Measurements from ENCODE around the gene RPAP2.
A peak's percentile ranks its signal among the peaks of the same experiment; 100 is the strongest.
"Not testable (repeated sequence)": the region's sequence is repeated elsewhere in the genome, so short reads cannot be mapped to it uniquely, and the experiment has no call there.

RPAP2 gene
- total RNA-seq, result 5.4 to 22.8 (median 15.5) reads per million in 18 experiments

DNA sequence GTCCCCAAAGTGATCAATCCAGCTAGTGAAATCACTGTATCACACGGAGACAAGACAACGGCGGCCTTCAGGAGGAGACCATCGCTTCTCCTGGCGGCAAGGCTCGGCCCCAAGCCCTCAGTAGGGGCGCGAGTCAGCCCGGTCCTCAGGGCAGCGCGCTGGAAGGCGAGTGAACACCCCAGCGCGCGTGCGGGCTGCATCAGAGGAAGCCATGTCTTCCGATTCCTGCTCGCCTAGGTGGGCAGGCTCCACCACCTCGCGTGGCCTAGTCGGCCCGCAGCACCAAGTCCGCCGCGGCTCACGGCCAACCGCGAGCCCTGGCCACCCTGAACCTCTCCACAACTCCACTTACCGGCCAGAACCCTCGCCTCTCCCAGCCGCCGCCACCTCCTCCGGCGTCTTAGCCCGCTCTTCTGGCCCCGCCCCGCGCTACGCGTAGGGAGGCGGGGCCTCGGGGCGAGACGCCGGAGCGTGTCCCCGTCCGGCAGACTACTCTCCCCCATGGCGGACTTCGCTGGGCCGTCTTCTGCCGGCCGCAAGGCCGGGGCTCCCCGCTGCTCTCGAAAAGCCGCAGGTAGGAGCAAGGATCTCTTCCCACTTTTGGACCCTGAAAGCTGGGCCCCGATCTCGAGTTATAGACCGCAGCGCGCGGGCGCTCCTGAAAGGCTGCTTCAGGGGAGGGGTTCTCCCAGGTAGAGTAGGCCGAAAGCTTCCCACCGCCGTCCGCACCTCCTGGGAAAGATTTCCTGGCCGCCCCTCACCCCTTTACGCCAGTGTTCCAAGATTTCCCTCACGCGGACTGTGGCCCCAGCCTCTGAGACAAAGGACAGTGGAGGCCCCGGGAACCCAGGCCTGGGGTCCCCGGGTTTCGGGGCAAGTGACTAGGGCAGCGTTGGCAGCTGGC is at the start of gene RPAP2, which contains the start of gene GLMN:
Gene RPAP2, plus strand, starts transcription at position 487 of the 904 bp plus-strand sequence. Its CDS starts 15 bp downstream, at position 502.
Gene GLMN, minus strand, starts transcription at position 415 of the 904 bp plus-strand sequence. CDS start 988 bp downstream, outside the sequence.
- DNase-seq, result peak; percentile 84 to 88

DNA sequence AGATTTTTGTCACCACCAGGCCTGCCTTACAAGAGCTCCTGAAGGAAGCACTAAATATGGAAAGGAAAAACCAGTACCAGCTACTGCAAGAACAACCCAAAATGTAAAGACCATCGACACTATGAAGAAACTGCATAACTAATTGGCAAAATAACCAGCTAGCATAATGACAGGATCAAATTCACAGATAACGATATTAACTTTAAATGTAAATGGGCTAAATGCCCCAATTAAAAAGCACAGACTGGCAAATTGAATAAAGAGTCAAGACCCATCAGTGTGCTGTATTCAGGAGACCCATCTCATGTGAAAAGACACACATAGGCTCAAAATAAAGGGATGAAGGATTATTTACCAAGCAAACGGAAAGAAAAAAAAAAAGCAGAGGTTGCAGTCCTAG is 44.1 kb upstream of the RPAP2 start:
- DNase-seq, result not testable (repeated sequence)

DNA sequence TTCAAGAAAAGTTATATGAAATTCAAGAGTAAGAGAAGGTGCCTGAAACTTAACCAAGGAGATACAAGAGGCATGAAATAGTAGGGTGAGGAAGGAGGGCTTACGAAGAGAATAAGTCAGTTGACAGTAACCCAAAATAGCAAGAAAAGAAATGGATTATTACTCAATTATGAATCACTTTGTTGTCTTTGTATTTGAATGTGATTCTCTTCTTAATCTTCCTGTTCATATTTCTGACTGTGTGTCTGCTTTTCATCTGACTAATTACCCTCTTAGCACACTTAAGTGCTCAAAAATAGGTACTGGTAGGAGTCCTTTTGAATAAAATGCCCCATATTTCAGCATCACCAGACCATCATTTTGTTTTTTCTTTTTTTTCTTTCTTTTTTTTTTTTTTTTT is 39.5 kb upstream of the RPAP2 start:
- no peak for DNase-seq

DNA sequence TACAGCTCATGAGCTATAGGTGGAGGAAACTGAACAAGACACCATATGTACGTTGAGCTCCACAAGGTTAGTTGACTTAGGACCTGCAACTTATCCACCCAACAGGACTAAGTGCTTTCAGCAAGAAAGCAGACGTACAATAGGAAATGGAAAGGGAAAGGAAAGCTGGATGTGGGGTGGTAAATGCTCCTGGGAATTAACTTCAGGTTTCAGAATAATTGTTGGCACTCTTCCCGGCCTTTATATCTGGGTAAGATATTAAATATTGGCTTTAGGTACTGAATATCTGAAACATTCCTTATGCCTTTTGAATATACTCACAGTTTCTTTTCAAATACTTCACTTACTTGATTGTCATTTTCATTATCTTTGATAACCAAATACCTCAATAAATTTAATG is 36.3 kb upstream of the RPAP2 start:
- DNase-seq, result no peak

DNA sequence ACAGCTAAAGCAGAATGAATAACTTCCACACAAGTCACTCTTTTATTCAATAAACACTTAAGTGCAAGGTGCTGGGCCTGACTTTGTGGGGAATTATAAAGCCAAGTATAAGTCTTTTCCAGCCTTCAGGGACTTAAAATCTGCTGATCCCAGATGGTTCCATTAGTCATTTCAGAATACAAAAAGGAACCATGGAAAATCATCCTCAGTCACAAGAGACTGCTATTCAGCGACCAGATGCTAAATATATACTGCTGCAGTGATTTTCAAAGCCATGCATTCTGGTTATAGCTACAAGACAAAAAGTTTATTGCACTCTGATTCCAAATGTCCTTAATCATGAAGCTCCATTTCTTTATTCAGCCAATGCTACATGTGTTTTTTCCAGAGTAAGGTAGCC is 25.8 kb upstream of the RPAP2 start:
- no peak for DNase-seq

DNA sequence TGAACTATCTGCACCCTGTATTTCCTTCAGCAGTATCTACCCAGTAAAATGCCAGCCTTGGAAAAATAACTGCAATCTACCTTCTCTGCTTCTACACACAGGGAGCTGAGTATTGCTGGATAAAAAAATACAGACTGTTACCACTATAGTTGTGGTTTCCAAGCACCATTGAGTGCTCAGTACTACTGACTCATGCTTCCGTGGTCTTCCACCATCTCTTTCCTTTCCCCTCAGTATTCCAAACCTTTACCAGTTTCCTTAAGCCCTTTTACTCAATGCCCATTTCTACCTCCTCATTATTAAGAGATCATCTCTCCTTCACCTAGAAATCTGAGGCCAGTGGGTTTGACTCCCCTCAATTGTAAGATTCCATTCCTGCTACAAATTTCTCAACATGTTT is 23.9 kb upstream of the RPAP2 start:
- no peak for DNase-seq

DNA sequence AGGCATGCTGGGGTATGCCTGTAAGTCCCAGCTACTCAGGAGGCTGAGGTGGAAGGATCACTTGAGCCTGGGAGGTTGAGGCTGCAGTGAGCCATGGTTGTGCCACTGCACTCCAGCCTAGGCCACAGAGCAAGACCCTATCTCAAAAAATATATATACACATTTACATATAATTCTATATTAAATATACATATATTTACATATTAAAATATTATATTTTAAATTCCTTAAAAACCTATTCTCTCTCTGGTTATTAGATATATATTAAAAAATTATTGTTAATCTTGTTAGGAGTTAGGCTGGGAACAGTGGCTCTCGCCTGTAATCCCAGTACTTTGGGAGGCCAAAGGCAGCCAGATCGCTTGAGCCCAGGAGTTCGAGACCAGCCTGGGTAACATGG is 22.8 kb upstream of the RPAP2 start:
- no peak for DNase-seq

DNA sequence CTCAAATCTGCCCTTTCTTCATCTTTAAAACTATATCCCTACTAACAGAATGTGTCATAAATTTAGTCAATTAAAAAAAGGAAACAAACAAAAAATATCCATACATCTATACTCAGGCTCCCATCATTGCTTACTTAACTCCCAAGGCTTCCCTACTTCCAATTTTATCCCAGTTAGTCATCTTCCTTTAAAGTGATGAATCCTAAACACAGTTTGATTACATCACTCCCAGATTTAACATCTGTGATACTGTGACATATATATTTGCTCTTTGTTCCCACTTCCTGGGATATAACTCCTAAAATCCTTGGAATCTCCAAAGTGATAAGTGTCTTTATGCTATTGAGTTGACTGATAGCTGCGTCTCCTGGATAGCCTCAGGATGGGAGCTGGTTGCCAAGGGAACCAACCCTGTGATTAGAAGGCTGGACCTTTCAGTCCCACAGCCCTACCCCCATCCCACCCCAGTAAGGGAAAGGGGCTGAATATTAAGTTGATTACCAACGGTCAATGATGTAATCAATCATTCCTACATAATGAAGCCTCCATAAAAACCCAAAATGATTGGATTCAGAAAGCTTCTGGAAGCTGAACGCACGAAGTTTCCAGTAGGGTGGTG is 21.6 kb upstream of the RPAP2 start:
- no peak for DNase-seq

DNA sequence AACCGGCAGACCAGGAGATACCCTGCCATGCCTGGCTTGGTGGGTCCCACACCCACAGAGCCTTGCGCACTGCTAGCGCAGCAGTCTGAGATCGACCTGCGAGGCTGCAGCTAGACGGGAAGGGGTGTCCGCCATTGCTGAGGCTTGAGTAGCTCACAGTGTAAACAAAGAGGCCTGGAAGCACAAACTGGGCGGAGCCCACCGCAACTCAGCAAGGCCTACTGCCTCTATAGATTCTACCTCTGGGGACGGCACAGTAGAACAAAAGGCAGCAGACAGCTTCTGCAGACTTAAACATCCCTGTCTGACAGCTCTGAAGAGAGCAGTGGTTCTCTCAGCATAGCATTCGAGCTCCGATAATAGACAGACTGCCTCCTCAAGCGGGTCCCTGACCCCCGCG is 19.1 kb upstream of the RPAP2 start:
- DNase-seq, result not testable (repeated sequence)

DNA sequence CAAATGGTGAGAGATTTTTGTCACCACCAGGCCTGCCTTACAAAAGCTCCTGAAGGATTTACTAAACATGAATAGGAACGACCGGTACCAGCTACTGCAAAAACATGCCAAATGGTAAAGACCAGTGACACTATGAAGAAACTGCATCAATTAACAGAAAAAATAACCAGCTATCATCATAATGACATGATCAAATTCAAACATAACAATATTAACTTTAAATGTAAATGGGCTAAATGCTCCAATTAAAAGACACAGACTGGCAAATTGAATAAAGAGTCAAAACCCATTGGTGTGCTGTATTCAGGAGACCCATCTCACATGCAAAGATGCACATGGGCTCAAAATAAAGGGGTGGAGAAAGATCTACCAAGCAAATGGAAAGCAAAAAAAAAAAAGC is 17.4 kb upstream of the RPAP2 start:
- DNase-seq, result not testable (repeated sequence)

DNA sequence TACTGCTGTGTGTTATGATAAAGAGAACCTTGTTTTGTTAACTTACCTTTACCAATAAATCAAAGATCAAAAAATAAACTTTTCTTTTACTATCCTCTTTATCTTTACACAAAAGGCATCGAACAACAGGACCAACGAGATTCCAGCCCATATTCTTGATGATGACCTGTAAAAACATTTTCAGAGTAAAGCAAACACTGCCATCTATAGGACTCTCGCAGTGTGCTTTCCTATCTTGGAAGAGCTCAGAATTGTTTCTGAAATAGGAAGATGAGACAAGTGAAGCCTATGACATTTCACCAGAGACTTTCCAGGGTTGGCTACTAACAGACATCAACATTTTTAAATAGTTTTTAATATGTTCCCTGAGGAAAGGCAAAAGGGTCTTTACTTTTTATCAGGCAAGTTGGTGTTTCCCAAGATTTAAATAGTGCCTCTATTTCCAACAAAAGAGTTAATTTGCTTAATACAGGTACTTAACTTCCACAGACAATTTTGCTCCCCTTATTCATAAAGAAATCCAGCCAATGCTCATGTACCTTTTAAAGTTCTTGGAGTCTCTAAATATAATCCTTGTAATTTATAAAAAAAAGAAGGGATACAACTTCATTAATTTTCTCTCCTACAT is 7.4 kb upstream of the RPAP2 start:
- DNase-seq, result peak; percentile 52 to 60

DNA sequence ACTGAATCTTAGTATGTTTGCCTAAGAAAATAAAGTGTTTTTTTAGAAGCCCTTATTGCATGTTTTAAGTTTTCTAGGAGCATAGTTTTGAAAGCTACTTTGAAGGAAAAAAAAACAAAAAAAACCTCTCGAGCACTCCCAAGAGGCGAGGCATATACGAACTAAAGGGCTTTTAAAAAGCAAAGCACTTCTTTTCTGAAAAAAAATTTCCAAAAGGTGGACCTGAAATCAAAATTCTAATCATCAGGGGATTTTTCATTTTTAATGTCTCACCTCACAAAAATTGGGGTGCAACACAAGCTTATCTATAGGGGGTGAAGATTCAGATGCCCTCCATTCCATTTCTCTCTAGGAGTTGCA is 666 bp upstream of the RPAP2 start:
- DNase-seq, result no peak

DNA sequence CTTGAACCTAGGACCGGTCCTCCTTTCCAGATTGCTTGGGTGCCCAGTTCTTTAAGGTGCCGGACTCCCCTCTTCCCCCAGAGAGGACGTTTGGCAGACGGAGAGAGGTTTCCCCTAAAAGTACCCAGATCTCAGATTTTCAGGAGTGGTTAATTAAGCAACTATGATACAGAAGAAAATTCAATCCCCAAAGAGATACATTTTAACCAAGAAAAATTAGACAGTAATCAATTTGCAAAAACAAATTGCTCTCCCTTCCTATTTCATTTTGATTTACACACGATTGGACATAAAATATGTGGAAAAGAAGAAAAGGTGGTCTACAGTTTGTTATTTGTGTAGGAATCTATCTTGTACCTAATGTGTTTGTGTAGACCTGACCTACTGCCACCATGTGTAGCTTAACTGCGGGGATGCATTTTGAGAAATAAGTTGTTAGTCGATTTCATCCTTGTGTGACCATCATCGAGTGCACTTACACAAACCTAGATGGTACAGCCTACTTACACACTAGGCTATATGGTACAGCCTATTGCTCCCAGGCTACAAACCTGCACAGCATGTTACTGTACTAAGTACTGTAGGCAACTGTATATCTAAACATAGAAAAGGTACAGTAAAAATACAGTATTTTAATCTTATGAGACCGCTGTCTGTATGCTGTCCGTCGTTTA is 755 bp downstream of the RPAP2 start:
- no peak for DNase-seq

DNA sequence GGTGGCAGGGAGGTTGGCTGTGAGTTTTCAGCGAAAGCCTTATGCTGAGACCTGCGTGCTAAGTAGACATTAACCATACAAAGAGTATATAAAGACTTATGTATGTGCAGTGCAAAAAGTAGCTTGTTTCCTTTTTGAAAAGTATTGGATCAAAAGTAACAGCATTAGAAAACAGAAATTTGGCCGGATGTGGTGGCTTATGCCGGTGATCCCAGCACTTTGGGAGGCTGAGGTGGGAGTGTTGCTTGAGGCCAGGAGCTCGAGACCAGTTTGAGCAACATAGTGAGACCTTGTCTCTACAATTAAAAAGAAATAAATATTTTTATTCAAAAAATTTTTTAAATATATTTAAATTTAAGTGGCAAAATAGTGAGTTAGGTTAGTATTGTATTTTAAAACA is 2.2 kb downstream of the RPAP2 start:
- no peak for DNase-seq

DNA sequence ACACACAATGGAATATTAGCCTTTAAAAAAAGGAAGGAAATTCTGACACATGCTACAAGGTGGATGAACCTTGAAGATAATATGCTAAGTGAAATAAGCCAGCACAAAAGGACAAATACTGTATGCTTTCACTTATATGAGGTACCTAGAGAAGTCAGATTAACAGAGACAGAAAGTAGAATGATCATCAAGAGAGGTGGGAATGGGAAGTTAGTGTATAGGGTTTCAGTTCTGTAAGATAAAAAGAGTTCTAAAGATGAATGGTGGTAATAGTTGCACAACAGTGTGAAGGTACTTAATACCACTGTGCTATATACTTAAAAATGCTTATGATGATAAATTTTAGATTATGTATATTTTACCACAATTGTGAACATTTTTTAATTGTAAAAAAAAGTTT is 7.2 kb downstream of the RPAP2 start:
- no peak for DNase-seq

DNA sequence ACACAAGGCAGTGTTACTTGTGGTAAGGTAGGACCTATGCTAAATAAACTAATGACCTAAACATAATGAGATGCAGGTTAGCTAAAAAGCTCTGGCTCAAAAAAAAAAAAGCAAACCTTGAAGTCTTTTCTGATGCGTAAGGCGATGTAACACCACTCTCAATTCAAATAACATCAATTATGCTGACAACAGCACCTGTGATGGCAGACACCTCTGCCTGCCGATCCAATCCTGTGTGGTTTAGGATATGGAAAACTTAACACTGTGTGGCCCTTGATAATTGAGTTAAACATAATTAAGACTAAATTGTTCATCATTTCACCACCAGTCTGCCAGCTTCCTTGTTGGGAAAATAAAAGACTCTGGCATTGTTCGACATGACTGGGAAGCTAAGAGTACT is 9.1 kb downstream of the RPAP2 start:
- no peak for DNase-seq

DNA sequence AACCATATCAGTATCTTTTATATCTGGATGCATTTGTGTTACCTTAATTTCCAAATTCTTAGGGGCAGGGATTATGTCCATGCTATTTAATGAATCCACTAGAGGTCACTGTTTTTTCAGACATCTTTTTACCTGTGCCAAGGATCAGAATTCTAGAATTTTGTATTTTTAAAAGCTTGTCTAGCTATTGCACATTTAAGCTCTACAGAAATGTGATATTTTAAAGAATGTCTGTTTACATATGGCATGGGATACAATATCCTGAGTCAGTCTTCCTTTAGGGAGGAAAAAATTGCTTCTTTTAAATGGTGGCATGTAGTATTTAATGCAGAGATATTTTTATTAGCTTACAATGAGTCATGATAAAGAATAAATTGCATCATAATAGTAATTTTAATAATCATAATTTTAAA is 11.3 kb downstream of the RPAP2 start:
- peak; percentile 22 to 50 for DNase-seq

DNA sequence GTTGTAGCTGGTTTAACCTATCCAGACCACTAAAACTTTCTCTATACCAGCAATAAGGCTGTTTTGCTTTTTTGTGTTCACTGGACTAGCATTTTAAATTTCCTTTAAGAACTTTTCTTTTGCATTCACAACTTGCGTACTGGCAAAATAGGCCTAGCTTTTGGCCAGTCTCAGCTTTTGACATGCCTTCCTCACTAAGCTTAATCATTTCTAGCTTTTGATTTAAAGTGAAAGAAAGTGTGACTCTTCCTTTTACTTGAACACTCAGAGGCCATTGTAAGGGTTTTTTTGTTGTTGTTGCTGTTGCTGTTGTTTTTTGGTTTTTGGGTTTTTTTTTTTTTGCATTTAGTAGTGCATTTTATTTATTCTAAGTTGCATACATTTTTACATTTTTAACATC is 15.2 kb downstream of the RPAP2 start:
- DNase-seq, result no peak

DNA sequence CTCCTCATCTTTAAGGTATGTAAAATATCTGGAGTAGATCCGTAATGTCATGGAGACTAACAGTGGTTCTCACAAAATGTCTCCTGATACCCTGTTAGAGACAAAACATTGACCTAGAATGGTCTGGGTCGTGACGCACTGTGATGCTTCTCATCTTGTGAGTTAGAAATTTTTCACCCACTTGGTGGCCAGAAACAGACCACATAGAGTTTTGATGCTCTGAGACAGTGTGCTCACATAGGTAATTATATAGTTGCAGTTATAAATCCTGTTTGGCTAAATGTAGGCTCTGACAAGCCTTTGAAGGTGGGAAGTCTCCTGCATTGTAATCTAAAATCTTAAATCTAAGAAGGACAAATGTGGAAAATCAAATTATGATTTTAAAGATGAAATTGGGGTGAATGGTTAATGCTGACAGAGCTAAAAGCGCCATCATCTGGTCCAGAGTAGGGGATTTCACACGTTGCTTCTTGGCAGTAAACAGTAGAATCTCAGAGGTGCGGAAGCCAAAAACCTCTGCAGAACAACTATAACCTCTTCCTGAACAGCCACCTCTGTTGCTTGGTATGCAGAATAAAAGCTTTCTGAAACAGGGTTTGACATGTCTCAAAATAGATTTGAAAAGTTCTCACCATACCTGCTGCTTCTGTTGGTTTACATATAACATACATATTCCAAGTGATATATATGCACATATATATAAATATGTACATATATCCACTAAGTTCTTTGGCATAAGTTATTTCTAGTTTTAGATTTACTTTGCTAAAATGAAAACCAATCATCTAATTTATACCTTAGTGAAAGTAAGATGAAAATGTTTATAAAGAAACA is 17.1 kb downstream of the RPAP2 start:
- DNase-seq, result no peak

DNA sequence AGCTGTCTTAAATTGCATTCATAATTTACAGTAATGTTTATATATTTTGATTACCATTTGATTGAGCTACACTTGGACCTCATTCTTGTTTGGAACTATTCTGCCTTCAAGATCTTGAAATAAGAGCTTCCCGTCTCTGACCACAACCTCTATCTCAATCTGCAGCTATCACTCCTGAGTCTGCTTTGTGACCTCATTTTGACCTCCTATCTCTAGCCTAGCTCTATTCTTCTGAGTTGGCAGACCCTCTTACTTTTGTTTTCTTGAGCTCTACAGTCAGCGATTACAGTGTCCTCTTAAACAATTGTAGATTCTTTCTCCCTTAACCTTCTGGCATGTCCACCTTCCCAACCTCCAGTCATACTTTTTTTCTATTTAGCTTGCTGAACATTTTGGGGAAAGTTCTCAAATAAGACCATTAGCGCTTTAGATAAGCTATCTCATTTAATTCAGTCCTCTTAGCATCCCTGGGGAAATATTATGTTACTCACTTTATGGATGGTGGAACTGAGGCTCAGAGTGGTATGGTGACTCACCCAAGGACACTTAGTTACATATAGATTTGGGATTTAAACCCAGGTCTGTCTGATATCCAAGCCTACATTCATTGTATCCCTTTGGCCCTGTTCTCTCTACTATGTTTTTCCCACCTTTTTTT is 19.1 kb downstream of the RPAP2 start:
- no peak for DNase-seq
